Superior temporal gyrus (tissue), 1 donor: ENCODE measurements around the gene PLPPR1.
"Not testable (repeated sequence)": the region's sequence is repeated elsewhere in the genome, so short reads cannot be mapped to it uniquely, and the experiment has no call there.

ENCODE experiments used
- DNase-seq: peaks from one replicate; pipeline ENCODE4 v3.0.0-alpha.2; 2016; ENCODE audit errors: extremely low spot score

The PLPPR1 gene

DNA sequence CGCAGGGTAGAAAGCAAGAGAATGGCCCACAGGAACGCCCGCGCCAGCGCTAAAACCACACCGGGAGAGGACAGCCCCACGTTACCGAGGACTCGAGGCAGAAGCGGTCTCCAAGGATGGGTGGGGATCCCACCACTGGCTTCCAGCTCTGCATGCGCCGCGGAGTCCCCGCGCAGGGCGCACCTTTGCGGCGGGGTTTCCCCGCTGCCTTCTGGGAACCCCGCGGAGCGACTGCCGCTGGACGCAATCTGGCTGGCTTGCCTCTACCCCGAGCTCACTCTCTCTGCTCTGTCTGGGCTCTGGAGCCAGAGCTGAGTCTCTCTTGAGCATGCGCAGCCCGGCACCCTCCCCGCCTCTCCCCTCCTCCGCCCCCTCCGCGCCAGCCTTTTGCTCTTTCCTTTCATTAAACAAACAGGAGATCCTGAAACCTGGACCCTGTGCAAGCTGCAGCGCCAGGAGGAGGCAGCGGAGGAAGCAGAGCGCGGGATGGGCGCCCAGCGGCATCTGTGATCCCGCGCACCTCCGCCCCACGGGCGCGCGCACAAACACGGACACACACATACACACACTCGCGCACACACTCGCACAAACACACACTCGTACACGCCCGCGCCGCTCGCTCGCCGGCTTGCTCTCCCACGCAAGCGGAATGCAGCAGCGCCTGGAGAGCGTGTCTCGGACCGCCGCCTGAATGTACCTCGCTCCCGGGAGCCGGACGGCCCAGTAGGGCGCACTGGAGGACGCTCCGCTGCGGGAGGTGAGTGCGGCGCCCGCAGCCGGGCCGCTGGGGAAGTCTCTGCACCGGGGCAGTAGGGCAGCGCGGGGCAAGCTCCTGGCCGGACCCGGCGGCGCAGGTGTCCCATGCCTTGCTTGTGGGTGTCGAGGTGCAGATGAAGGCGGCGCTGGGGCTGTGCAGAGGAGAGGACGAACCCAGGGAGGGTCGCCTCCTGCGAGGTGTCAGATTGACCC, at the start of gene PLPPR1:
Gene PLPPR1 (plus strand): TSS at position 382 of the 969 bp plus-strand sequence.
- DNase-seq = peak; percentile 88

- DNase-seq = no peak
Observed at GRCh38 chr9:100989731-100990130, 38.8 kb upstream of the PLPPR1 start.

GRCh38 chr9:100990605-100991381, 37.7 kb upstream of the PLPPR1 start:
- DNase-seq = no peak

DNA sequence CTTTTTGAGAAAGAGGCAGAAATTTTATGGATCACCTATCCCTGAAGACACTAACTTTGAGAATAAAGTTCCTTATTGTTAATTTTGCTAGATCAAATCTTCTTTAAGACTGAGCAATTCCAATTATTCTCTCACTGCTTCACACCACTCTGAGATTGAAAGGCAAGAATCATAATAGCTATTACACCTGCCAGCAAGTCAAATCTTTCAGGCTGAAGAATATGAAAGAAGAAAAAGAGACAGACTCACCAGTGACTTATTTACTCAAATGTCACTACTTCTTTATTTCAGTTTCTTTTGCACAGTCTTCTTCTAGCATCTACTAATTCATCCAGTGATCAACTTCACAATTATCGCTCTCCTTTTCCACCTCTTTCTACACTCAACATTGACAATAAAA, 35.9 kb upstream of the PLPPR1 start:
- DNase-seq = no peak

- DNase-seq = no peak
Observed at GRCh38 chr9:100999906-101000544, 28.5 kb upstream of the PLPPR1 start.

DNA sequence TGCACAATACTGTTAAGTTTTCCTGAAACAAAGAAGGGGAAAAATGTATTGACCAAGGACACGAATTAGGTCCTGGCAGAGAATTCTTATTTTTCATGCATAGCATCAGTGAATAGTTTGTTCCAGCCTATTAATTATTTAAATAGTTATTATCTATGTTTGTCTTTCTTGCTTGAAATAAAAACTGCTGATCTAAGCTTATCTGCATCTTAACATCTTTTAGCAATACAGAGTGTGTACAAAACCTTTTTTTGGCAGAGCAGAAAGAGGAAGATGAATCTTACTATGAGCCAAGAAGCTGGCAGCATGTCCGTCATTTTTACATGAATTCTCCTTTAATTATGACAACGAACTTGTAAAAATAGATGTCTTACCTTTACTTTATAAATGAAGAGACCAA, 23.3 kb upstream of the PLPPR1 start:
- no peak for DNase-seq

DNA sequence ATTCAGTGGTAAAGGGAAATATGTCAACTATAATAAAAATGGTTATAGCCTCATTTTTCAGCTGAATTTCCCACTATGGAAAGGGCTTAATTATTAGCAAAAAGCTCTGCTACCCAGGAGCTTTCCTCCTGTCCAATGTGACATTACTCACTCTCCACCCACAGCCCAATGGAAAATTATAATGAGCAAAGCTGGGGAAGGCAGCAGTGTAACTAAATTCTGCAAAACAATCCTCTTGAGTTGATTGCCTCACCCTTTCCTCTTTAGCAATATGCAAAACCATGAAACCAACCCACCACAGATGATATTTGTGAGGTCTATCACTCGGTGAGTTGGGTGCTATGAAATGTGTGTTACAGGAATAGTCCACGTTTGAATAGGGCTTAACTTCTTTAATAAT, 14.0 kb upstream of the PLPPR1 start:
- no peak for DNase-seq

GRCh38 chr9:101018467-101018866, 10.1 kb upstream of the PLPPR1 start:
- DNase-seq = no peak

DNA sequence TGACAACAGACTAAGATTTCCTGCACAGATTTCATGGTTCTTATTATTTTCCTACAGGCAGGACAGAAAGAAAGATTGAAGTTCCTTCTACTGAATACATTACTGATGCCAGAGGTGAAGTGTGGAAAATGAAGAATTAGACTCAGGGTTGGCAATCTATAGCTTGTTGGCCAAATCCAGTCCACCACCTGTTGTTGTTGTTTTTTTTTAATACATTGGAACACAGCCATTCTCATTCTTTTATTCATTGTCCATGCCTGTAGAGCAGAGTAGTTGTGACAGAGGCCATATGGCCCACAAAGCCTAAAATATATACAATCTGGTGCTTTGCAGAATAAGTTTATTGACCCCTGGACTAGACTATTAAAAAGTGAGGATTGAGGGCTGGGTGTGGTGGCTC, 5.8 kb upstream of the PLPPR1 start:
- no peak for DNase-seq

GRCh38 chr9:101025940-101026339, 2.6 kb upstream of the PLPPR1 start:
- no peak for DNase-seq

DNA sequence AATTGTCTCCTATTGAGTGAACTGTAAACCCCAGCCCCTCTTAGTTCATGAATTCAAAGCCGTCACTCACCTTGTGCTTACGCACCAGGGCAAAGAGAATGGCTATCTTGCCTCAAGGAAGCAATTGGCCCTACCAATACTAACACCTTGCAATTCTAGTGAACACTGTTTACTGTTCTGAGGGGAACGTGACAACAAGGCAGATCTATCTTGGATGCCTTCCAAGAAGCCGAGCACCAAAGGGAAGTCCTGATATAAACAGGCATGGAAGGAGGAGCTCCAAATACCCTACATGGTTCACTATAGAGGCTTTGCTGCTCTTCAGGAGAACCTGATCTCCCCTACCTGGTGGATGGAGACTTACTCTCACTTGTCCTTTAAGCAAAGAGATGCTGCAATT, 1.7 kb upstream of the PLPPR1 start:
- no peak for DNase-seq

DNA sequence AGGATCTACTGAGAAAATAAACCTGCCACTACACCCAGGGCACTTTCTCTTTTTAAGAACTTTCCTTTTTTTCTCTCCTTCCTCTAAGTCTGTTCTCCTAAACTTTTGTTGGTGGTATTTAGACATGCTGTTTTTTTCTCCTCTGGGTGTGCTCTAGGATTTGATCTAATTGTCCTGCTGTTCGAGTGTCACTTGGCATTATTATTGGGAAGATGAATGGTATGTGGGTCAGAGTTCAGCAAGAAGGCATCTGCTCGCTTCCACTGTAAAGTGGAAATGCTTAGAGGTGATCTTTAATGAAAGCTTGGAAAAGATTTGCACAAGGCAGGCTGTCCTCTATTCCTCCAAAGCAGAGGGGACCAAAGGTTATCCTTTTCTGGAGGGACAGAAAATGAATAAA, 1.3 kb upstream of the PLPPR1 start:
- no peak for DNase-seq

DNA sequence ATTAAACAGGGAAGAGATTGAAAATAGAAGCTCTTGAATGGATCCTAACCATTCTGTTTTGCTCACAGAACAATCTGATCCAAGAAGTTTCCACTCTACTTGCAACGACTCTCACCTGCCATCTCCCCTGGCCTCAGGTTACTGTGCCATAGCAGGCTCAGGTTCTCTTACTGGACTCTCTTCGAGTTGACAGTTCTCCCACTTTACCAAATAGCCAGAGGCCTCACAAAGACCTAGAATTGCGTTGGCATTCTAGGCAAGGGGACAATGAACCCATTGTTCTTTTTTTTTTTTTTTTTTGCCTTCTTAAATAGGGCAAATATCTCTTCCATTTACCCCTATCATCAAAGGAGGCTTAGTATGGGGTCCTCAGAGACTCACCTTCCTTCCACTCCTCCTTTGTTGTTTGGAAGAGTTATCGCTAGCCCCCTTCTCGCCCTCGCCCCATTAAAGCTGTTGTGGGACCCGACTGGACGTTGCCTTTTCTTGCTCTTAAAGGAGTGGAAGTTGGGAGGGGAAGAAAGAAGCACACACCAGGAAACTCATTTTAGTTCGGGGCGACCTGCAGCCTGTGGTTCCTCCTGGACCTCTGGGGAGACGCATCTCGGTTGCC, 688 bp upstream of the PLPPR1 start:
- peak; percentile 77 for DNase-seq

GRCh38 chr9:101029315-101030085, 973 bp downstream of the PLPPR1 start:
- DNase-seq = no peak

DNA sequence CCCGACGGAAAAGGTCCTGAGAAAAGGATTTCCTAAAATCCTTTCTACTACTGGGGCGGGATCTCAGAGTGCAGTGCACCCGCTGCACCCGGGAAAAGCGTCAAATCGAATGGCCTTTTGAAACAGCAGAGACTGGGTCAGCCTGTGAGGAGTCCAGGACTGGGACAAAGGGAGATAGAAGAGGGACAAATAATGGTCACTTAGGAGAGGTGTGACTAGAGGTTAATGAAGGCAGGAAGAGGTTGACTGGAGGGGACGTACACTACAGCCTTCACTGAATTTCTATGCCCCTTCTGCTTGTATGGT, 1.5 kb downstream of the PLPPR1 start:
- no peak for DNase-seq

DNA sequence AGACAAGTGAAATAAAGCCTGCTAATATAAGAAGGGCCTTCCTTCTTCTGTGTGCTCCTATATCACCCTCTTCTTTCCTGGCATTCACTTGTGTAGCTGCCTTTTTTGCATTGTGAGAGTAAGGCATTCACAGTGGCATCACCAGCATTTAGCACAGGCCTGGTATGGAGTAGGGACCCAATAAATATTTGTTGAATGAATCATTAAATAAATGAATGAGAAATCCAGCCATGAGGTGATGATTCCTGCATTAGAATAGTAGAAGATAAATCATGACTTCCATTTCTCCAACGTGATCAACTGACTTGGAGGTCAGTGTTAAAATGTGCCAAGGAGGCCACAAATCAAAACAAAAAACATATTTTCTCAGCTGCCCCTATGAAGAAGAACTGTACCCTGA, 3.9 kb downstream of the PLPPR1 start:
- DNase-seq = no peak

- no peak for DNase-seq
Observed at GRCh38 chr9:101034222-101034621, 5.7 kb downstream of the PLPPR1 start.

DNA sequence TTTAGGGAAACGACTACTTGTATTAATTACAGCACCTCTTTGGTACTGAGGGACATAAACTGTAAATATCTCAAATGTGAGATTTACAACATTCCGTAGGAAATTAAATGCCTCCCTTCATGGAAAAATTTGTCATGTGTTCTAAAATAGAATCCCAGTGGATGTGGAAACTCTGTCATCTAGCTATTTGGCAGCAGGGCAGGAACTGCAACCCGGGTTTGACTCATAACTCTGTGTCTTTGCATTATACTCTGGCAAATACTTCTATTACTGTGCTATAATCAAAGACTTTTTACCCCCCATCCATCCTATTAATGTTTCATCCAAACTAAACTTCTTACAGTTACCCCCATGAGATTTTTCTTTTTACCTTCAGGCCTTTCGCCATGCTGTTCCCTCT, 6.6 kb downstream of the PLPPR1 start:
- DNase-seq = no peak

DNA sequence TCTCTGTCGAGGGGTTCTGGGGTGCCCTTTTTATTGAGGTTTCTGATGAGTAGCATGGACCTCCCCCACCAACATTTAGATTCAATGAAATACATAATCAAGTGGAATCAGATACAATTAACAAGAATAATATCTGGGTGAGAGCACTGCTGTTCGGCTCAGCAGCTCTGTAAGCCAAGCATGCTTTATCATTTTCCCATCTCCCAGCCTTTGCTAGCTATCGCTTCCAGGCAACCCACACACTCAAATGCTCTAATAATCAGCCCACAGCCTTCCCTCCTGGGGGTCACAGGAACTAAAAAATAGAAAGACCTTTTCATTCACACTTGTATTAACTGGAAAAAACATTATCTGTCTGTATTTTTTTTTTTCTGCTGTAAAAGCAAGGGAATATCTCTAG, 8.9 kb downstream of the PLPPR1 start:
- DNase-seq = no peak

GRCh38 chr9:101038488-101038887, 10.0 kb downstream of the PLPPR1 start:
- DNase-seq = no peak

- DNase-seq = not testable (repeated sequence)
Observed at GRCh38 chr9:101039581-101039980, 11.1 kb downstream of the PLPPR1 start.
